Endothelial cell of umbilical vein (primary cell): ENCODE data around the gene WNT11.

Experiments
- EZH2 ChIP-seq: IDR thresholded peaks from 2 replicates; pipeline ENCODE4 v1.6.1; 2012; ENCODE audit warnings: borderline replicate concordance, low read depth, mild to moderate bottlenecking, moderate library complexity, low read length, inconsistent platforms; ENCODE audit not compliant: severe bottlenecking
- FOS ChIP-seq: IDR thresholded peaks from 2 replicates; pipeline ENCODE4 v1.6.1; 2011; ENCODE audit warnings: mild to moderate bottlenecking, low read length, moderate library complexity, borderline replicate concordance; ENCODE audit not compliant: insufficient read depth
- GATA2 ChIP-seq: IDR thresholded peaks from 2 replicates; pipeline ENCODE4 v1.7.0; 2011; ENCODE audit warnings: low read depth, mild to moderate bottlenecking, moderate library complexity, mixed read lengths, low read length; ENCODE audit not compliant: insufficient read length, insufficient read depth
- JUN ChIP-seq: IDR thresholded peaks from 2 replicates; pipeline ENCODE4 v1.6.1; 2011; ENCODE audit warnings: borderline replicate concordance, low read depth; ENCODE audit not compliant: insufficient read length, insufficient read depth
- MYC ChIP-seq: IDR thresholded peaks from one replicate; pipeline ENCODE4 v1.6.1; 2011; ENCODE audit warnings: mild to moderate bottlenecking, low read depth, low read length
- POLR2A ChIP-seq: IDR thresholded peaks from 2 replicates; pipeline ENCODE4 v1.6.1; 2012; ENCODE audit warnings: low read depth, mild to moderate bottlenecking, control low read depth, low read length
- POLR2AphosphoS5 ChIP-seq: IDR thresholded peaks from 2 replicates; pipeline ENCODE4 v1.6.1; 2012; ENCODE audit warnings: low read depth, mild to moderate bottlenecking, control low read depth, low read length, moderate library complexity; ENCODE audit not compliant: insufficient read depth
- TF ChIP-seq, protein P1 (sequence below), 2 donors: IDR thresholded peaks; 1 replicate in 1 of 2; 2 replicates in 1 of 2; pipeline ENCODE4 v1.5.1; 2011; ENCODE audit warnings: low read length in 2 of 2, mild to moderate bottlenecking in 2 of 2, moderate library complexity in 2 of 2, control low read depth in 1 of 2, inconsistent platforms in 1 of 2, low read depth in 1 of 2; ENCODE audit not compliant: insufficient read depth in 1 of 2; ENCODE audit errors: extremely low read depth in 1 of 2
- TF ChIP-seq, protein P2 (sequence below): IDR thresholded peaks from 2 replicates; pipeline ENCODE4 v1.6.1; 2011; ENCODE audit not compliant: insufficient read depth, insufficient read length

DNA sequence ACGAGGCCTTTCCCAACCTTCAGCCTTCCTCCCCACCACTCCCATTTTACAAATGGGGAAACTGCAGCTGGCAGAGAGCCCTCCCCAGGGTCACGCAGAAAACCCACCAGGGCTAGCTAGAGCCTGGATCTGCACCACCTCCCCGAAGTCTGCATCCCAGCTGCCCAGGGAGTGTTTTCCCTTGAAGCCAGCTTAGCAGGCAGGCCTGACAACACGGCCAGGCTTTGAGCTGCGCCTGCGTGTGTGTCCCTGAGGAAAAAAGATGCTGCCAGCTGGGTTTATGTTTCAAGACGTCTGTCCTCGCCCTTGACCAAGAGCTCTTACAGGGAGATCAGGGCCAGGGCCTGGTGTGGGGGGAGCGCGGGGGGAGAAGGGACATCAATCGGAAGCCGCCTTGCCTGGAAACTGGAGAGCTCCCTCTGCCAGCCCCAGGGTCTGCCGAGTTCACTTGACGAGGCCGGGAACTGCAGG is 20.3 kb downstream of the WNT11 start:
- TF ChIP-seq, protein P1, sequence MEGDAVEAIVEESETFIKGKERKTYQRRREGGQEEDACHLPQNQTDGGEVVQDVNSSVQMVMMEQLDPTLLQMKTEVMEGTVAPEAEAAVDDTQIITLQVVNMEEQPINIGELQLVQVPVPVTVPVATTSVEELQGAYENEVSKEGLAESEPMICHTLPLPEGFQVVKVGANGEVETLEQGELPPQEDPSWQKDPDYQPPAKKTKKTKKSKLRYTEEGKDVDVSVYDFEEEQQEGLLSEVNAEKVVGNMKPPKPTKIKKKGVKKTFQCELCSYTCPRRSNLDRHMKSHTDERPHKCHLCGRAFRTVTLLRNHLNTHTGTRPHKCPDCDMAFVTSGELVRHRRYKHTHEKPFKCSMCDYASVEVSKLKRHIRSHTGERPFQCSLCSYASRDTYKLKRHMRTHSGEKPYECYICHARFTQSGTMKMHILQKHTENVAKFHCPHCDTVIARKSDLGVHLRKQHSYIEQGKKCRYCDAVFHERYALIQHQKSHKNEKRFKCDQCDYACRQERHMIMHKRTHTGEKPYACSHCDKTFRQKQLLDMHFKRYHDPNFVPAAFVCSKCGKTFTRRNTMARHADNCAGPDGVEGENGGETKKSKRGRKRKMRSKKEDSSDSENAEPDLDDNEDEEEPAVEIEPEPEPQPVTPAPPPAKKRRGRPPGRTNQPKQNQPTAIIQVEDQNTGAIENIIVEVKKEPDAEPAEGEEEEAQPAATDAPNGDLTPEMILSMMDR (IDR thresholded peaks at IDR 0.05; ENCODE audit: extremely low read depth in 1 of 2, insufficient read depth in 1 of 2, low read depth in 1 of 2, low read length in 2 of 2): no peak
- TF ChIP-seq, protein P2, sequence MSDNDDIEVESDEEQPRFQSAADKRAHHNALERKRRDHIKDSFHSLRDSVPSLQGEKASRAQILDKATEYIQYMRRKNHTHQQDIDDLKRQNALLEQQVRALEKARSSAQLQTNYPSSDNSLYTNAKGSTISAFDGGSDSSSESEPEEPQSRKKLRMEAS: no peak
- TF ChIP-seq POLR2A (no peak), EZH2 (no peak), POLR2AphosphoS5 (no peak), MYC (no peak), JUN (no peak), FOS (no peak), GATA2 (no peak)
